ENCODE data around the gene FLNB. TPM values are rescaled to one million over a fixed set of nuclear protein-coding genes. Genes with fewer than 3 reads are reported as not detected.

FLNB gene
- total RNA-seq, 4 donors from 2014 or later = 282 to 707 (median 563) TPM

DNA sequence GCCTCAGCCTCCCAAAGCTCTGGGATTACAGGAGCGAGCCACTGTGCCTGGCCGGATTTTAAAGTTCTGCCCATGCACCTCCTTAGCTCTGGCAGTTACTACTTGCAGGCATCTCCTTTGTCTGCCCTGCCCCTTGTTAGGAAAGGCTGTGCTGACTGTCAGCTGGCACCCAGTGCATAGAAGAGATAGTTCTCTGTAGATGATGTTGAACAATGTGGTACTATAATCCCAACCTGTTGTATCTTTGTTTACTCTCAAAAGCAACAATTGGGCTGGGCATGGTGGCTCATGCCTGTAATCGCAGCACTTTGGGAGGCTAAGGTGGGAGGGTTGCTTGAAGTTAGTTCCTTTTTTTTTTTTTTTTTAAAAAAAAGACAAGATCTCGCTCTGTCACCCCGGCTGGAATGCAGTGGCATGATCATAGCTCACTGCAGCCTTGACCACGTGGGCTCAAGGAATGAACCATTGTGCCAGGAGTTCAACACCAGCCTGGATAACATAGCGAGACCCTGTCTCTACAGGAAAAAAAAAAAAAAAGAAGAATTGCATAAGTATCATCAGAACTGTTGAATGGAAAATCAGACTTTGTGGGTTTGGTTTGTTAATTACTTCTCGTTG is 30.6 kb downstream of the FLNB start:
- Histone ChIP-seq H3K4me3 (no peak overlapping the region), H3K4me1 (peaks cover 43 to 99% (median 75%) of the 10 kb centered on the region in 4 donors), H3K27ac (peak overlapping the region in 3 of 4 donors; percentile 31 to 68 (median 52)), H3K9me3 (no peaks in the 10 kb centered on the region), H3K36me3 (no peaks in the 10 kb centered on the region), H3K27me3 (no peaks in the 10 kb centered on the region)
- 59 to 67% methylated on average over 3 to 8 of the region's 8 CpGs for WGBS, 2 donors (ENCODE audit: low coverage in 1 of 2)
- TF ChIP-seq POLR2A (IDR thresholded peaks at IDR 0.05) (no peak), POLR2AphosphoS5 (IDR thresholded peaks at IDR 0.05) (no peak), EP300 (IDR thresholded peaks at IDR 0.05; ENCODE audit: low read depth) (no peak), CTCF (IDR thresholded peaks at IDR 0.05) (no peak)
- in situ Hi-C loops (cut with MboI; ENCODE audit: low pct_ligation_motif_present in 1 of 4, low pct_unique_long_range_greater_than_20kb in 1 of 4, low sequenced_read_pairs in 3 of 4) (no loop called here), intact Hi-C loops (cut with DNase I; ENCODE audit: low total_unique reads) (no loop called here)
- DNase-seq = no peak

DNA sequence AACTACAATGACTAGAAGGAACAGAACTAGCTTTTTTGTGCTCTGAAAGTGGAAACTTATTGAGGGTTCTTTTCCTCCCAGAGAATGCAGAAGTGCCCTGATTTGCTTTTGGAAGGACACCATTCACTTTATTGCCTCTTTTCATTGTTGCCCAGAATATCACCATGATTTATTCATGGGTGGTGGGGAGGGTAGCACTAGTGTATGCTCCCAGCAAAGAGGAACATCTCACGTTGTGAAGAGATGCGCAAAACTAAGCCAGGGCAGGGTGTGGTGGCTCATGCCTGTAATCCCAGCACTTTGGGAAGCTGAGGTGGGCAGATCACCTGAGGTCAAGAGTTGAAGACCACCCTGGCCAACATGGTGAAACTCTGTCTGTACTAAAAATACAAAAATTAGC is 31.4 kb downstream of the FLNB start:
- H3K4me1 ChIP-seq = peaks cover 42 to 93% (median 77%) of the 10 kb centered on the region in 4 donors
- in situ Hi-C loops (cut with MboI; ENCODE audit: low pct_ligation_motif_present in 1 of 4, low pct_unique_long_range_greater_than_20kb in 1 of 4, low sequenced_read_pairs in 3 of 4) = no loop called here
- DNase-seq = no peak

DNA sequence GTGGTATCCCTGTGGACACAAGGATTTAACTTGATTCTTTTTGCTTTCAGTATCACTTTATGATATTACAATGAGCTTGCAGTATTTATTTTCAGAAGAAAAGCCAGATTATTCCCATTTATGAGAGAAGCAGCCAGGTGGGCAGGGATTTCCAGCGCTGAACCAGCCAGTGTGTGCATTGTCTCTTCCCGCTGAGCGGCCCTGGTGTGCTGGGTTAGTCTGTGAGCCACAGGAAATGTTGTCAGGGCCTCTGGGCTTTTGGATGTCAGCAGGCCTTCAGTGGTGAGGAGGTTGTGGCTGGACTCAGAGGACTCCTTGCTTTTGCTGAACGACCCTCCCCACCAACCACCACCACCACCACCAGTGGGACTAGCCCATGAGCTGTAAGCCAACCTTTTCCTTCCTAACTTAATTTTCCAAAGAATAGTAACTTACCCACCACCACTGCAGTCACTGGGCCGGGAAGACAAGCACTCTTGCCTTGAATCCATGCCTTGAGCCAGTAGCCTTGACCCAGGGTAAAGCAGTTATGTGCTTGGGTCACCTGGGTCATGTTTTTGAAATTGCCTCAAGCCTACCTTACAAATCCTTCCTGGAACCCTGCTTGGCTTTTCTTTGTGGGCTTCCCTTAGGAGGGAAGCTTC is 33.1 kb downstream of the FLNB start:
- H3K36me3 ChIP-seq = no peaks in the 10 kb centered on the region
- DNase-seq = no peak
- WGBS, 2 donors (ENCODE audit: low coverage in 1 of 2) = 53% methylated on average over 5 of the region's 5 CpGs; no CpG with 5 or more reads in 1 of the 2 donors
- H3K4me3 ChIP-seq = no peak overlapping the region
- in situ Hi-C loops (cut with MboI; ENCODE audit: low pct_ligation_motif_present in 1 of 4, low pct_unique_long_range_greater_than_20kb in 1 of 4, low sequenced_read_pairs in 3 of 4) (no loop called here), intact Hi-C loops (cut with DNase I; ENCODE audit: low total_unique reads) (no loop called here)
- H3K27ac ChIP-seq = peak overlapping the region; percentile 43 to 79 (median 66)
- no peaks in the 10 kb centered on the region for H3K9me3 ChIP-seq
- peaks cover 28 to 76% (median 61%) of the 10 kb centered on the region in 4 donors for H3K4me1 ChIP-seq
- no peaks in the 10 kb centered on the region for H3K27me3 ChIP-seq
- TF ChIP-seq CTCF (IDR thresholded peaks at IDR 0.05) = no peak
- TF ChIP-seq POLR2AphosphoS5 (IDR thresholded peaks at IDR 0.05) = no peak
- no peak for TF ChIP-seq POLR2A (IDR thresholded peaks at IDR 0.05)
- no peak for TF ChIP-seq EP300 (IDR thresholded peaks at IDR 0.05; ENCODE audit: low read depth)

More for the DNA sequence above, 31.4 kb downstream of the FLNB start:
- no peaks in the 10 kb centered on the region for H3K9me3 ChIP-seq
- intact Hi-C loops (cut with DNase I; ENCODE audit: low total_unique reads) = no loop called here
- H3K27me3 ChIP-seq = no peaks in the 10 kb centered on the region
- WGBS, 2 donors (ENCODE audit: low coverage in 1 of 2) = 57% methylated on average over 2 of the region's 2 CpGs; no CpG with 5 or more reads in 1 of the 2 donors
- peak overlapping the region; percentile 58 to 70 (median 64) for H3K27ac ChIP-seq
- no peak overlapping the region for H3K4me3 ChIP-seq
- H3K36me3 ChIP-seq = no peaks in the 10 kb centered on the region
- TF ChIP-seq POLR2AphosphoS5 (IDR thresholded peaks at IDR 0.05) = no peak
- no peak for TF ChIP-seq POLR2A (IDR thresholded peaks at IDR 0.05)
- TF ChIP-seq CTCF (IDR thresholded peaks at IDR 0.05) = no peak
- no peak for TF ChIP-seq EP300 (IDR thresholded peaks at IDR 0.05; ENCODE audit: low read depth)

DNA sequence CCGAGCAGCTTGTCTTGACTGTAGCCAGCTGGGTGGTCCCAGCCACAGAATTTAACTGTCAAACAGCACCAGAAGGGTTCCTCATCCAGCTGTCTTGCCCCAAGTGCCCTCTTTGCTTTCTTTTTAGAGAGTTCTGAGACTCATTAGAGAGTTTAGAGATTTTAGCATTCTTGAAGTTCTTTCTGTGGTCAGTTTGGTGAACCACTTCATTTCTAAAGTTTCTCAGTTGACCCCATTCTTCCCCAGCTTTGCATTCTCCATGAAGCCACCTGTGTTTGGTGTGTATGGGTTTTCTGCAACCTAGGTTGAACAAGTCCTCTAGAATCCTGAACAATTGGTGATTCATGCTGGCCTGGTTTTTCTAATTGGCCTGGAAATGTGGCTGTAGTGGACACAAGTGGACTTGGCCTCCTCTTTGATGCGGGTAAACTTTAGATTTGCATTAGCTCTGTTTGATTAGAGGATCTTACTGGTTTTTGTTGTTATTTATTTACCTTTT is 33.7 kb downstream of the FLNB start:
- 45 to 65% methylated on average over 2 of the region's 2 CpGs for WGBS, 2 donors (ENCODE audit: low coverage in 1 of 2)
- in situ Hi-C loops (cut with MboI; ENCODE audit: low pct_ligation_motif_present in 1 of 4, low pct_unique_long_range_greater_than_20kb in 1 of 4, low sequenced_read_pairs in 3 of 4) = no loop called here
- no peak for TF ChIP-seq CTCF (IDR thresholded peaks at IDR 0.05)
- TF ChIP-seq EP300 (IDR thresholded peaks at IDR 0.05; ENCODE audit: low read depth) = no peak
- no peak for TF ChIP-seq POLR2A (IDR thresholded peaks at IDR 0.05)
- TF ChIP-seq POLR2AphosphoS5 (IDR thresholded peaks at IDR 0.05) = no peak
- intact Hi-C loops (cut with DNase I; ENCODE audit: low total_unique reads) = no loop called here
- no peaks in the 10 kb centered on the region for H3K9me3 ChIP-seq
- H3K27ac ChIP-seq = peak overlapping the region; percentile 43 to 79 (median 66)
- no peaks in the 10 kb centered on the region for H3K36me3 ChIP-seq
- peaks cover 28 to 71% (median 55%) of the 10 kb centered on the region in 4 donors for H3K4me1 ChIP-seq
- DNase-seq = no peak
- no peak overlapping the region for H3K4me3 ChIP-seq
- H3K27me3 ChIP-seq = no peaks in the 10 kb centered on the region
